ENCODE data around the gene TAMALIN.

GRCh38 chr12:52033446-52034140 lies 26.8 kb downstream of the TAMALIN start:
- no peak for TF ChIP-seq POLR2A (IDR thresholded peaks at IDR 0.05)
- no peak for TF ChIP-seq CTCF (IDR thresholded peaks at IDR 0.05)

All from thyroid gland (tissue), 4 donors.